HepG2 (cell line): ENCODE measurements around the gene PGAP1. TPM values are rescaled to one million over a fixed set of nuclear protein-coding genes. Genes with fewer than 3 reads are reported as not detected.

Experiments used
- ATAC-seq: fragments of 200-7000 bp; cut with Tn5 transposase; 3 replicates; pipeline ENCODE4 v1.9.1; 2020; ENCODE audit warnings: mild to moderate bottlenecking, moderate library complexity
- Bru-seq: library from RNA; stranded (reverse); fragments of 400-500 nt; gene quantifications from one replicate; lab custom pipeline; 2021; lab: Mats Ljungman, UMichigan
- BruChase-seq, 2 experiments: library from RNA; stranded (reverse); fragments of 400-500 nt; gene quantifications; one replicate each; lab custom pipeline; 2021; lab: Mats Ljungman, UMichigan
- BruUV-seq: library from RNA; stranded (reverse); fragments of 400-500 nt; replicated peaks from 2 replicates; lab custom pipeline; 2021; lab: Mats Ljungman, UMichigan
- CTCF ChIA-PET: fragments of 300-600 bp; formaldehyde crosslinking; extraction: SDS; loops from one replicate; lab custom pipeline; 2021; ENCODE audit warnings: low total read pairs, inconsistent platforms, low intra/inter-chr PET ratio; lab: Yijun Ruan, JAX
- POLR2A ChIA-PET: fragments of 350-600 bp; sonication (Branson Sonifier 250); formaldehyde crosslinking; loops from one replicate; lab custom pipeline; 2020; ENCODE audit warnings: antibody characterized with exemption, inconsistent platforms; lab: Yijun Ruan, JAX
- DNase-seq: peaks from one replicate; pipeline ENCODE4 v3.0.0-alpha.2; 2015; ENCODE audit warnings: low spot score
- FAIRE-seq: peaks from 3 replicates; lab custom pipeline; 2011; peaks lifted over from hg19 to GRCh38; lab: Jason Lieb, UNC
- H2AFZ ChIP-seq: one replicate; pipeline ENCODE4 v1.6.1; 2011; ENCODE audit warnings: low read length, inconsistent platforms
- H3K27ac ChIP-seq: fragments of 300-600 bp; 3 replicates; pipeline ENCODE4 v1.8.0; 2011; ENCODE audit warnings: mixed run types, mild to moderate bottlenecking, mixed read lengths, low read length, inconsistent platforms; ENCODE audit not compliant: insufficient read depth; ENCODE audit errors: extremely low read length
- H3K27me3 ChIP-seq, 2 experiments: fragments of 200-600 bp in 1 of 2; 2 replicates in 1 of 2; 3 replicates in 1 of 2; pipeline versions ENCODE4 v1.6.0 to v1.8.0; 2011; ENCODE audit warnings: low read length in 2 of 2, mild to moderate bottlenecking in 2 of 2, moderate library complexity in 2 of 2, inconsistent platforms in 1 of 2; ENCODE audit not compliant: insufficient read depth in 2 of 2, control insufficient read depth in 1 of 2
- H3K36me3 ChIP-seq, 2 experiments: fragments of 200-600 bp in 1 of 2; replicated peaks in 1 of 2; 2 replicates in 1 of 2; 3 replicates in 1 of 2; pipeline versions ENCODE4 v1.5.1 to v1.8.0; 2011; ENCODE audit warnings: low read length in 2 of 2, inconsistent platforms in 1 of 2; ENCODE audit not compliant: insufficient read depth in 2 of 2, control insufficient read depth in 1 of 2
- H3K4me1 ChIP-seq: 2 replicates; pipeline ENCODE4 v1.5.1; 2012; ENCODE audit warnings: low read length, inconsistent platforms; ENCODE audit not compliant: insufficient read depth
- H3K4me2 ChIP-seq: 2 replicates; pipeline ENCODE4 v1.6.0; 2011; ENCODE audit warnings: low read depth, low read length, inconsistent platforms
- H3K4me3 ChIP-seq, 3 experiments: fragments of 200-600 bp in 1 of 3; sonication (generic), shearing (Covaris generic) in 1 of 3; replicated peaks in 1 of 3; 2 replicates each; pipeline ENCODE4 v1.5.1; 2011 to 2016; ENCODE audit warnings: low read length in 3 of 3, inconsistent platforms in 2 of 3, low read depth in 2 of 3, mild to moderate bottlenecking in 2 of 3, control low read depth in 1 of 3, mixed read lengths in 1 of 3; ENCODE audit not compliant: insufficient read depth in 1 of 3
- H3K79me2 ChIP-seq: one replicate; pipeline ENCODE4 v1.6.1; 2011; ENCODE audit warnings: low read length, inconsistent platforms; ENCODE audit not compliant: insufficient read depth
- H3K9ac ChIP-seq: 2 replicates; pipeline ENCODE4 v1.6.0; 2011; ENCODE audit warnings: mild to moderate bottlenecking, low read depth, low read length, inconsistent platforms; ENCODE audit not compliant: insufficient read depth
- H3K9me3 ChIP-seq: 2 replicates; pipeline ENCODE4 v1.5.1; 2012; ENCODE audit warnings: mild to moderate bottlenecking, low read length
- H4K20me1 ChIP-seq: 2 replicates; pipeline ENCODE4 v1.6.0; 2011; ENCODE audit warnings: inconsistent platforms, mild to moderate bottlenecking, low read length, moderate library complexity; ENCODE audit not compliant: insufficient read depth
- CENPT ChIP-seq: sonication (generic); formaldehyde crosslinking; IDR thresholded peaks from 2 replicates; pipeline ENCODE4 v1.8.0; 2022; ENCODE audit warnings: low read depth, mild to moderate bottlenecking, moderate library complexity, missing genetic modification reagents
- DZIP1 ChIP-seq: sonication (generic); formaldehyde crosslinking; IDR thresholded peaks from 2 replicates; pipeline ENCODE4 v1.5.0; 2020; ENCODE audit warnings: mild to moderate bottlenecking, missing genetic modification reagents
- GATAD1 ChIP-seq: IDR thresholded peaks from 2 replicates; pipeline ENCODE4 v1.6.1; 2016; ENCODE audit warnings: missing genetic modification reagents, missing compliant biosample characterization
- KLF13 ChIP-seq: sonication (generic); formaldehyde crosslinking; IDR thresholded peaks from 2 replicates; pipeline ENCODE4 v1.4.0; 2020; ENCODE audit warnings: mild to moderate bottlenecking, missing genetic modification reagents
- MEIS2 ChIP-seq: sonication (generic); formaldehyde crosslinking; IDR thresholded peaks from 2 replicates; pipeline ENCODE4 v1.9.0; 2021; ENCODE audit warnings: mild to moderate bottlenecking, missing genetic modification reagents
- NR0B2 ChIP-seq: sonication (generic); formaldehyde crosslinking; IDR thresholded peaks from 2 replicates; pipeline ENCODE4 v1.4.0; 2020; ENCODE audit warnings: mild to moderate bottlenecking, missing genetic modification reagents
- RFX3 ChIP-seq: IDR thresholded peaks from 2 replicates; pipeline ENCODE4 v1.6.1; 2016; ENCODE audit warnings: missing biosample characterization, missing genetic modification reagents
- TMF1 ChIP-seq: sonication (generic); formaldehyde crosslinking; IDR thresholded peaks from 2 replicates; pipeline ENCODE4 v1.8.1; 2022; ENCODE audit warnings: low read depth, missing genetic modification reagents
- ZNF772 ChIP-seq: sonication (generic); formaldehyde crosslinking; IDR thresholded peaks from 2 replicates; pipeline ENCODE4 v1.5.0; 2020; ENCODE audit warnings: mild to moderate bottlenecking, missing genetic modification reagents
- ZNF781 ChIP-seq: sonication (generic); formaldehyde crosslinking; IDR thresholded peaks from 2 replicates; pipeline ENCODE4 v1.5.1; 2020; ENCODE audit warnings: borderline replicate concordance, mild to moderate bottlenecking, missing genetic modification reagents; ENCODE audit errors: not compliant biosample characterization
- ZNF891 ChIP-seq: sonication (generic); formaldehyde crosslinking; IDR thresholded peaks from 2 replicates; pipeline ENCODE4 v1.5.0; 2020; ENCODE audit warnings: mild to moderate bottlenecking, missing genetic modification reagents
- WGBS: methylation state at CpG from one replicate; pipeline ENCODE4 v1.1.6; 2017; ENCODE audit warnings: low lambda C conversion rate; 5-methylcytosine and 5-hydroxymethylcytosine counted together
- in situ Hi-C: cut with HindIII; loops from 2 replicates; pipeline ENCODE4 v1.10.0; 2017; ENCODE audit warnings: low pct_unique_long_range_greater_than_20kb; ENCODE audit not compliant: extremely low pct_ligation_motif_present
- intact Hi-C: fragments of 100-400 bp; cut with micrococcal nuclease; formaldehyde crosslinking; loops from one replicate; pipeline ENCODE4 v1.10.0; 2022; ENCODE audit not compliant: unreplicated experiment
- long read RNA-seq, 2 experiments: library from RNA in 1 of 2; library from polyadenylated mRNA in 1 of 2; stranded (forward) in 1 of 2; unstranded in 1 of 2; transcript quantifications; one replicate each; pipeline ENCODE4 v2.0.0, GENCODE V29; 2019 to 2022
- polyA minus RNA-seq, 3 experiments: library from RNA; depleted of rRNA, polyadenylated mRNA; stranded (reverse); fragments of >200 nt; gene quantifications; 2 replicates each; pipeline ENCODE4 v1.2.3, GENCODE V29; 2011; ENCODE audit warnings: low replicate concordance in 1 of 3
- polyA plus RNA-seq, 8 experiments: library from polyadenylated mRNA; depleted of rRNA in 3 of 8; stranded (reverse) in 7 of 8; unstranded in 1 of 8; fragments of >200 nt; fragmentation: Illumina TruSeq in 4 of 8; extraction: Trizol in 4 of 8; gene quantifications; 2 replicates each; pipeline versions ENCODE4 v1.2.1 to v1.2.3, GENCODE V29; 2011 to 2016; ENCODE audit warnings: low read depth in 4 of 8, missing spikeins in 1 of 8, mixed read lengths in 1 of 8; ENCODE audit not compliant: insufficient read depth in 1 of 8
- total RNA-seq, 5 experiments: library from RNA; depleted of rRNA; stranded (reverse); fragments of >200 nt; fragmentation: Illumina TruSeq; extraction: Trizol; gene quantifications; 2 replicates each; pipeline ENCODE4 v1.2.3, GENCODE V29; 2016; ENCODE audit warnings: low read depth in 1 of 5

Gene PGAP1
- total RNA-seq (2016; rRNA removed; fragmentation: Illumina TruSeq; extraction: Trizol) (4.8 and 6.4 TPM in 2 replicates), polyA plus RNA-seq (2011; rRNA removed) (2.9 and 4.1 TPM in 2 replicates), polyA minus RNA-seq (2011; rRNA and poly(A)+ RNA removed; ENCODE audit: low replicate concordance) (2.8 and 5.0 TPM in 2 replicates), Bru-seq, nascent RNA (percentile 72 among the genes with signal in this experiment), BruChase-seq, experiment 1, labeled RNA remaining after a 6-hour chase (percentile 67 among the genes with signal in this experiment), BruChase-seq, experiment 2, labeled RNA remaining after a 2-hour chase (percentile 72 among the genes with signal in this experiment)
- total RNA-seq (2016; cell fraction: cytosol; rRNA removed; fragmentation: Illumina TruSeq; extraction: Trizol; ENCODE audit: low read depth), result 31.9 and 35.2 TPM in 2 replicates
- 3.4 and 5.8 TPM in 2 replicates for total RNA-seq (2016; cell fraction: insoluble cytoplasmic fraction; rRNA removed; fragmentation: Illumina TruSeq; extraction: Trizol)
- total RNA-seq (2016; cell fraction: membrane; rRNA removed; fragmentation: Illumina TruSeq; extraction: Trizol), result 7.6 and 8.4 TPM in 2 replicates
- 20.6 and 21.4 TPM in 2 replicates for total RNA-seq (2016; cell fraction: nucleus; rRNA removed; fragmentation: Illumina TruSeq; extraction: Trizol)
- polyA plus RNA-seq (2011; cell fraction: cytosol; rRNA removed), result 1.3 and 1.8 TPM in 2 replicates
- polyA plus RNA-seq (2011; cell fraction: nucleus; rRNA removed), result 5.3 and 6.1 TPM in 2 replicates
- 3.3 and 5.7 TPM in 2 replicates for polyA plus RNA-seq (2012)
- 0.16 and 0.20 TPM in 2 replicates for polyA plus RNA-seq (2016; cell fraction: cytosol; fragmentation: Illumina TruSeq; extraction: Trizol; ENCODE audit: low read depth)
- 1.8 and 2.3 TPM in 2 replicates for polyA plus RNA-seq (2016; cell fraction: insoluble cytoplasmic fraction; fragmentation: Illumina TruSeq; extraction: Trizol; ENCODE audit: low read depth)
- 0.45 and 0.83 TPM in 2 replicates for polyA plus RNA-seq (2016; cell fraction: membrane; fragmentation: Illumina TruSeq; extraction: Trizol; ENCODE audit: low read depth)
- 16.5 and 19.1 TPM in 2 replicates for polyA plus RNA-seq (2016; cell fraction: nucleus; fragmentation: Illumina TruSeq; extraction: Trizol; ENCODE audit: insufficient read depth, low read depth)
- polyA minus RNA-seq (2011; cell fraction: cytosol; rRNA and poly(A)+ RNA removed), result 3.9 and 4.7 TPM in 2 replicates
- 36.3 and 38.1 TPM in 2 replicates for polyA minus RNA-seq (2011; cell fraction: nucleus; rRNA and poly(A)+ RNA removed)
- long read RNA-seq, experiment 1, result 0 reads
- long read RNA-seq, experiment 2, partial matches to known transcripts, result 0 of 3 reads
- long read RNA-seq, experiment 2, other reads (novel, unspliced or antisense), result 3 of 3 reads

GRCh38 chr2:196926562-196927375 lies at the start of gene PGAP1:
TSS of gene PGAP1 (minus strand) at chr2:196926707. CDS start at chr2:196926616, 91 bp downstream.
- H3K9ac ChIP-seq, result peak within 1 kb of the TSS; percentile 87
- in situ Hi-C loops (no loop called here), intact Hi-C loops (loop anchor here (1.0 to 5.0 kb wide), 4 partner anchors 74 to 289 kb away; partner anchors contain the start of genes CCDC150 and GTF3C3)
- H4K20me1 ChIP-seq, result no peaks in the 10 kb centered on the region
- peaks cover 29% of the 10 kb centered on the region for H3K4me1 ChIP-seq
- peak within 1 kb of the TSS; percentile 91 for H2AFZ ChIP-seq
- DNase-seq (peak; percentile 90), ATAC-seq (peak; percentile 93), FAIRE-seq (peak; percentile 73)
- ChIA-PET CTCF (no interaction called here), POLR2A (interaction anchor here (1.2 to 1.7 kb wide), 2 partner anchors 127 to 208 kb away, joined by 3 to 7 read pairs; partner anchors contain the start of gene GTF3C3)
- under 1% methylated on average over 57 of the region's 62 CpGs for WGBS
- no TSS peak for BruUV-seq
- H3K79me2 ChIP-seq, result peaks cover 42% of the 10 kb centered on the region
- H3K9me3 ChIP-seq, result no peaks in the 10 kb centered on the region
- peak within 1 kb of the TSS; percentile 96 to 100 (median 98) for H3K4me3 ChIP-seq
- peak within 1 kb of the TSS; percentile 100 for H3K4me2 ChIP-seq
- no peaks in the 10 kb centered on the region for H3K36me3 ChIP-seq
- H3K27me3 ChIP-seq, result no peaks in the 10 kb centered on the region; a peak in 2 of 5 replicates
- H3K27ac ChIP-seq, result peak within 1 kb of the TSS; percentile 84
- TF ChIP-seq MEIS2 (CRISPR knock-in tag) (no peak; the same call in 1 of the 2 replicates), ZNF891 (CRISPR knock-in tag) (no peak; the same call in 1 of the 2 replicates), CENPT (CRISPR knock-in tag) (no peak), GATAD1 (CRISPR knock-in tag) (peak; percentile 71), RFX3 (no peak), TMF1 (CRISPR knock-in tag) (peak; percentile 72; the same call in 1 of the 2 replicates), NR0B2 (CRISPR knock-in tag) (peak; percentile 63), DZIP1 (CRISPR knock-in tag) (peak; percentile 85; the same call in 1 of the 2 replicates), ZNF772 (CRISPR knock-in tag) (0 out of 2 replicates have a peak, but pooled peaks have one; percentile 57), KLF13 (CRISPR knock-in tag) (no peak), ZNF781 (CRISPR knock-in tag) (peak; percentile 6)
